ENCODE measurements around the gene TAS1R3. TPM values are rescaled to one million over a fixed set of nuclear protein-coding genes. Genes with fewer than 3 reads are reported as not detected.

Gene TAS1R3
- polyA plus RNA-seq, 1 donor from 2014 or later = 1.0 TPM

- Histone ChIP-seq H3K9me2 (ENCODE audit: insufficient read depth, low read length) (no peaks in the 10 kb centered on the region), H3K27ac (ENCODE audit: low read length) (no peak overlapping the region), H4K20me1 (ENCODE audit: insufficient read depth) (peaks cover 16% of the 10 kb centered on the region), H3K4me2 (ENCODE audit: low read length) (no peak overlapping the region), H2AFZ (ENCODE audit: low read depth, low read length) (no peak overlapping the region), H3K36me3 (ENCODE audit: insufficient read depth, low read length) (no peaks in the 10 kb centered on the region), H3F3A (ENCODE audit: insufficient read depth, low read length, poor library complexity, severe bottlenecking) (no peaks in the 10 kb centered on the region), H3K79me2 (replicated peaks; ENCODE audit: insufficient read depth, low read length) (peaks cover 17% of the 10 kb centered on the region), H3K27me3 (ENCODE audit: insufficient read depth, low read depth, low read length) (no peaks in the 10 kb centered on the region), H3K9me3 (ENCODE audit: low read length) (no peaks in the 10 kb centered on the region), H3K4me3 (ENCODE audit: low read length) (no peak overlapping the region), H3K9ac (ENCODE audit: low read length) (no peak overlapping the region)
- TF ChIP-seq, protein P1, sequence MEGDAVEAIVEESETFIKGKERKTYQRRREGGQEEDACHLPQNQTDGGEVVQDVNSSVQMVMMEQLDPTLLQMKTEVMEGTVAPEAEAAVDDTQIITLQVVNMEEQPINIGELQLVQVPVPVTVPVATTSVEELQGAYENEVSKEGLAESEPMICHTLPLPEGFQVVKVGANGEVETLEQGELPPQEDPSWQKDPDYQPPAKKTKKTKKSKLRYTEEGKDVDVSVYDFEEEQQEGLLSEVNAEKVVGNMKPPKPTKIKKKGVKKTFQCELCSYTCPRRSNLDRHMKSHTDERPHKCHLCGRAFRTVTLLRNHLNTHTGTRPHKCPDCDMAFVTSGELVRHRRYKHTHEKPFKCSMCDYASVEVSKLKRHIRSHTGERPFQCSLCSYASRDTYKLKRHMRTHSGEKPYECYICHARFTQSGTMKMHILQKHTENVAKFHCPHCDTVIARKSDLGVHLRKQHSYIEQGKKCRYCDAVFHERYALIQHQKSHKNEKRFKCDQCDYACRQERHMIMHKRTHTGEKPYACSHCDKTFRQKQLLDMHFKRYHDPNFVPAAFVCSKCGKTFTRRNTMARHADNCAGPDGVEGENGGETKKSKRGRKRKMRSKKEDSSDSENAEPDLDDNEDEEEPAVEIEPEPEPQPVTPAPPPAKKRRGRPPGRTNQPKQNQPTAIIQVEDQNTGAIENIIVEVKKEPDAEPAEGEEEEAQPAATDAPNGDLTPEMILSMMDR (IDR thresholded peaks at IDR 0.05; ENCODE audit: poor library complexity, severe bottlenecking) = no peak
- TF ChIP-seq POLR2AphosphoS5 (IDR thresholded peaks at IDR 0.05) (no peak), TAF1 (IDR thresholded peaks at IDR 0.05; ENCODE audit: low read depth) (no peak), SMC3 (conservative IDR thresholded peaks at IDR 0.05; ENCODE audit: poor library complexity) (no peak), EP300 (conservative IDR thresholded peaks at IDR 0.05; ENCODE audit: poor library complexity, severe bottlenecking) (no peak), RAD21 (conservative IDR thresholded peaks at IDR 0.05) (no peak), EZH2 (IDR thresholded peaks at IDR 0.05; ENCODE audit: borderline replicate concordance, insufficient read depth, low read length, poor library complexity, severe bottlenecking) (no peak), MXI1 (conservative IDR thresholded peaks at IDR 0.05; ENCODE audit: poor library complexity, severe bottlenecking) (no peak)
- TF ChIP-seq, protein P2, sequence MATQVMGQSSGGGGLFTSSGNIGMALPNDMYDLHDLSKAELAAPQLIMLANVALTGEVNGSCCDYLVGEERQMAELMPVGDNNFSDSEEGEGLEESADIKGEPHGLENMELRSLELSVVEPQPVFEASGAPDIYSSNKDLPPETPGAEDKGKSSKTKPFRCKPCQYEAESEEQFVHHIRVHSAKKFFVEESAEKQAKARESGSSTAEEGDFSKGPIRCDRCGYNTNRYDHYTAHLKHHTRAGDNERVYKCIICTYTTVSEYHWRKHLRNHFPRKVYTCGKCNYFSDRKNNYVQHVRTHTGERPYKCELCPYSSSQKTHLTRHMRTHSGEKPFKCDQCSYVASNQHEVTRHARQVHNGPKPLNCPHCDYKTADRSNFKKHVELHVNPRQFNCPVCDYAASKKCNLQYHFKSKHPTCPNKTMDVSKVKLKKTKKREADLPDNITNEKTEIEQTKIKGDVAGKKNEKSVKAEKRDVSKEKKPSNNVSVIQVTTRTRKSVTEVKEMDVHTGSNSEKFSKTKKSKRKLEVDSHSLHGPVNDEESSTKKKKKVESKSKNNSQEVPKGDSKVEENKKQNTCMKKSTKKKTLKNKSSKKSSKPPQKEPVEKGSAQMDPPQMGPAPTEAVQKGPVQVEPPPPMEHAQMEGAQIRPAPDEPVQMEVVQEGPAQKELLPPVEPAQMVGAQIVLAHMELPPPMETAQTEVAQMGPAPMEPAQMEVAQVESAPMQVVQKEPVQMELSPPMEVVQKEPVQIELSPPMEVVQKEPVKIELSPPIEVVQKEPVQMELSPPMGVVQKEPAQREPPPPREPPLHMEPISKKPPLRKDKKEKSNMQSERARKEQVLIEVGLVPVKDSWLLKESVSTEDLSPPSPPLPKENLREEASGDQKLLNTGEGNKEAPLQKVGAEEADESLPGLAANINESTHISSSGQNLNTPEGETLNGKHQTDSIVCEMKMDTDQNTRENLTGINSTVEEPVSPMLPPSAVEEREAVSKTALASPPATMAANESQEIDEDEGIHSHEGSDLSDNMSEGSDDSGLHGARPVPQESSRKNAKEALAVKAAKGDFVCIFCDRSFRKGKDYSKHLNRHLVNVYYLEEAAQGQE (IDR thresholded peaks at IDR 0.05; ENCODE audit: borderline replicate concordance) = no peak
Measured at GRCh38 chr1:1318777-1319645, 12.1 kb upstream of the TAS1R3 start.

DNA sequence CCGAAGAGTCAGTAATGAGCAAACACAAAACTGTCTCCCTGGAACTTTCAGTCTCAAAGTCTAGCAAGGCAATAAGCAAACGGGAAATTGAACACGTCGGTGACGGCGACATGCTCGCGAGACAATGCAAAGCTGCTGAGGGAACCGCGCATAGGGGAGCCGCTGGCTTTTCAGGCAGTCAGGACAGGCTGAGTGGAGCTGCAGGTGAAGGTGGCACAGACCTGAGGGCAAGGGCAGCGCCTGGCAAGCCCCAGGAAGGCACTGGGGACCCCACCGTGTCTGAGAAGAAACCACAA, 11.5 kb upstream of the TAS1R3 start:
- Histone ChIP-seq H2AFZ (ENCODE audit: low read depth, low read length) (no peak overlapping the region), H3K9ac (ENCODE audit: low read length) (no peak overlapping the region), H4K20me1 (ENCODE audit: insufficient read depth) (peaks cover 16% of the 10 kb centered on the region), H3K9me2 (ENCODE audit: insufficient read depth, low read length) (no peaks in the 10 kb centered on the region), H3K9me3 (ENCODE audit: low read length) (no peaks in the 10 kb centered on the region), H3K4me2 (ENCODE audit: low read length) (no peak overlapping the region), H3K79me2 (replicated peaks; ENCODE audit: insufficient read depth, low read length) (peaks cover 17% of the 10 kb centered on the region), H3K36me3 (ENCODE audit: insufficient read depth, low read length) (no peaks in the 10 kb centered on the region), H3F3A (ENCODE audit: insufficient read depth, low read length, poor library complexity, severe bottlenecking) (no peaks in the 10 kb centered on the region), H3K27me3 (ENCODE audit: insufficient read depth, low read depth, low read length) (no peaks in the 10 kb centered on the region), H3K4me3 (ENCODE audit: low read length) (no peak overlapping the region), H3K27ac (ENCODE audit: low read length) (no peak overlapping the region)
- no peak for TF ChIP-seq TAF1 (IDR thresholded peaks at IDR 0.05; ENCODE audit: low read depth)
- TF ChIP-seq, protein P2 (IDR thresholded peaks at IDR 0.05; ENCODE audit: borderline replicate concordance) = no peak
- TF ChIP-seq RAD21 (conservative IDR thresholded peaks at IDR 0.05) = no peak

Data from neural cell (in vitro differentiated cells).